DMS53 treated with DMSO at 0.1 percent for 48 hours (cell line): ENCODE results near the gene FCHSD1.

Experiments
- DNase-seq: peaks from one replicate; lab custom pipeline; 2025; ENCODE audit not compliant: unreplicated experiment; lab: John Stamatoyannopoulos, UW

FCHSD1 gene

DNA sequence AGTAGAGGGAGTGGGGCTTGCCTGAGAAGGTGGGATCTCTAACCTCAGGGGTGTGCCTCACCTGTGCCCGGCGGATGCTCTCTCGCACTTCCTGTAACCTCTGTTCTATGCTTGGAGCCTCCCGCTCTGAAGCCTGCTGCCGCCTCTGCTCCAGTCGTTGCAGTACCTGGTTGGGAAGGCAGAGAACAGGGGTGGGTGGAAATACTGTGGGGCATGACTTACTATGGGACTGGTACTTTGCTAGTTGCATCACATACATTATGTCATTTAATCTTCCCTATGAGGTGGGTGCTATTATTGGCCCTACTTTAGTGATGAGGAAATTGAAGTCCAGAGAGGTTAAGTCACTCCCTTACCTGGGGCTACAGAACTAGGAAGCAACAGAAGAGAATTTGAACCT is 5.2 kb downstream of the FCHSD1 start:
- DNase-seq, result no peak

- DNase-seq, result no peak
Observed at GRCh38 chr5:141641634-141642267, 9.5 kb downstream of the FCHSD1 start.

GRCh38 chr5:141640698-141641097 is 10.5 kb downstream of the FCHSD1 start:
- DNase-seq, result no peak

DNA sequence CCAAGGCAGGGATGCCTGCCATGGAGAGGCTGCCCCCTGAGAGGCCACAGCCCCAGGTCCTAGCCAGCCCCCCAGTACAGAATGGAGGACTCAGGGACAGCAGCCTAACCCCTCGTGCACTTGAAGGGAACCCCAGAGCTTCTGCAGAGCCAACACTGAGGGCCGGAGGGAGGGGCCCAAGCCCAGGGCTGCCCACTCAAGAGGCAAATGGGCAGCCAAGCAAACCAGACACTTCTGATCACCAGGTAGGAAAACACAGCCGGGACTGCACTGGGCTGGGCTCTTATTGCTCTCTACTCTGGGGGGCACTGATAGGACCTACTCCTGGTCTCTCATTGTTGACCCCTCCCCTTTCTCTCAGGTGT is 11.2 kb downstream of the FCHSD1 start:
- no peak for DNase-seq

DNA sequence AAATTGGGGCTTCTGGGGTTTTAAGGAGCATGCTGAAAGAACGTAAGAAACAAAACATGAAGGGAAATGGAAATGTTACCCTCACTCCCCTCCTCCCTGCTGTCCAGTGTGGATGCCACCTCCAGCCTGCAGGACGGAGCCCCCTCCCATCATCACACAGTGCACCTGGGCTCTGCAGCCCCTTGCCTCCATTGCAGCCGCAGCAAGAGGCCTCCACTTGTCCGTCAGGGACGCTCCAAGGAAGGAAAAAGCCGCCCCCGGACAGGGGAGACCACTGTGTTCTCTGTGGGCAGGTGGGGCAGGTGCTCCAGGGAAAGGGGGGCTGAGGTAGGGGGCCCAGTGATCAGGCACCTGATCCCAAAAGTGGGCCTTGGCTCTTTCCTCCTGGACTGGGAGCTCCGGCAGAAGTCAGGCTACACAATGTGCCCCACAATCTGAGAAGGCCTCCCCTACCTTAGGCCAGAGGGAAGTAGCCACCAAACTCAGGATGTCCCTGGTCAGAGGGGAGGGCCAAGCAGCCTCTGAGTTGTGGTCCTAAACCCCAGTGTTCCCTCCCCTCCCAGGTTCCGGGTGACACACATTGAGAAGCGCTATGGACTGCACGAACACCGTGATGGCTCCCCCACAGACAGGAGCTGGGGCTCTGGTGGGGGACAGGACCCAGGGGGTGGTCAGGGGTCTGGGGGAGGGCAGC is 11.7 kb downstream of the FCHSD1 start:
- DNase-seq, result no peak

GRCh38 chr5:141638771-141639170 is 12.4 kb downstream of the FCHSD1 start:
- no peak for DNase-seq

- peak; percentile 32 for DNase-seq
Observed at GRCh38 chr5:141637767-141638419, 13.3 kb downstream of the FCHSD1 start.

DNA sequence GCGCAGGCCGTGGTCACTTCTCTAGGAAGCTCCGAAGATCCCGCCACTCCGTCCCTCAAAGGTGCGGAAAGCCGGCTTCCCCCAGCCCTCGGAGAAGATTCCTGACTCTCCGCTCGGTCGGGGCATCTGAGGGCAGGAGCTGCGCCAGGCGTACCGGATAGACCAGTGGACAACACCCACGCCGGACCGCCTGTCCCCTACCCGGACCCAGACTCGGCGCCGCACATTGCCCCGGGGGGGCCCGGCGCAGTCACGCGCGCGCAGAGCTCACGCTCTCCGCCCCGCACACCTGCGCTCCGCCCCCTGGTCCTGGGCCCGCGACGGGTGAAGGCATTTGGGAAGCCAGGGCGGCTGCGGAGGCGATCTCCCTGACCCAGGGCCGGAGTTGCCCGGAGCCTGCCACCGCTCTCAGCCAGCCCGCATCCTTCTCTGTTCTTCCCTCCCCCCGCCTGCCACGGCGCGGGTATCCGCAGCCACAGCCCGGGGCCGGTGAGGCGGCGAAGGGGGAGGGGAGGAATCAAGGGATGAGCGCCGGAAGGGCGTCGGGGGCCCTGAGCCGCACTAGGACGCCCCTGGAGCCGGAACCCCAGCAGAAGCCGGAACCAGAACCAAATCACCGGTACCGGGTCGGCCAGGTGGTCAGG is 14.0 kb downstream of the FCHSD1 start:
- DNase-seq, result peak; percentile 31

DNA sequence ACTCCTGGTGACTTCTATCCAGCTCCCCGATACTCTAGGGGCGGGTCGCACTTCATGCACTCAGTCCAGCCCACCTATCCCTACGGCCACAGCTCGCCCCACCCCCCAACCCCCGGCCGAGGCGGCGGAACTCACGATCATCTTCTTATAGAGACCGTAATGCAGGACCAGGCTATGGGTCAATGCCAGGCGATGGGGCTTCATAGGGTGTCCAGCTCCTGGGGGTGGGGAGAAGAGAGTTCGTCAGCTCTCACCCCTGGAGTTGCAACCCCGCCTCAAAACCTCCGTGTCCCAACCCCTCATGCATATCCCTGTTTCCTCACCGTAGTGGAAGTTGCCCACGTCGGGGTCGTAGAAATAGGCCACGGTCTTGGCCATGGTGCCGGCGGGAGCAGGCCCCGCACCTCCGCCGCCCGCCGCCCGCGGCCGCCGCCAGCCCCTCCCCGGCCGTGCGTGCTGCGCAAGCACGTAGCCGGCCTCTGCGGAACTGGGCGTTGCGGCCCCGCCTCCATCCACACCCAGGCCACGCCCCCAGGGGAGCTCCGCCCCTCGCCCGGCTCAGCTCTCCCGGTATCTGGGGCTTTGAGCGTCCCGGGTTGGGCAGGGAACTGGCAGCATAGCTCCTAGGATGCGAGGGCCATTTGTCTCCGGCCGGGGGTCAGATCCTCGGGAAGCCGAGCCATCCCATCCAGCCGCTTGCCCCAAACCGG is 14.7 kb downstream of the FCHSD1 start, which contains the start of the genes HDAC3 and RELL2:
TSS of gene HDAC3 (minus strand) at position 437 of the 710 bp plus-strand sequence. CDS start at position 378, 59 bp downstream.
TSS of gene RELL2 (plus strand) at position 585 of the 710 bp plus-strand sequence. CDS start 1,229 bp downstream, outside the sequence.
- peak; percentile 78 for DNase-seq

- DNase-seq, result no peak
Observed at GRCh38 chr5:141636106-141636412, 15.2 kb downstream of the FCHSD1 start.

DNA sequence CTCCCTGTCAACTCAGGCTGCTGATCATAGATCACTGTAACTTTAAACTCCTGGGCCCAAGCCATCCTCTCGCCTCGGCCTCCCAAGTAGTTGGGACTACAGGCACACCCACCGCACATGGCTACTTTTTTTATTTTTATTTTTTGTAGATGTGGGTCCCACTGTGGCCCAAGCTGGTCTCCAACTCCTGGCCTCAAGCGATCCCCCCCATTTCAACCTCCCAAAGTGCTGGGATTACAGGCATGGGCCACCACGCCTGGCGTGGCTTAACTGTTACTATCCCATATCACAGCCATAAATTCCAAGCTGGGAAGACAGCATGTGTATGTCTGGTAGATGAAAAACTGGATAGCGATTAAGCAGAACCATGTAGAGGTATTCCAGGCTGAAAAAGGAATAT is 15.6 kb downstream of the FCHSD1 start:
- no peak for DNase-seq

DNA sequence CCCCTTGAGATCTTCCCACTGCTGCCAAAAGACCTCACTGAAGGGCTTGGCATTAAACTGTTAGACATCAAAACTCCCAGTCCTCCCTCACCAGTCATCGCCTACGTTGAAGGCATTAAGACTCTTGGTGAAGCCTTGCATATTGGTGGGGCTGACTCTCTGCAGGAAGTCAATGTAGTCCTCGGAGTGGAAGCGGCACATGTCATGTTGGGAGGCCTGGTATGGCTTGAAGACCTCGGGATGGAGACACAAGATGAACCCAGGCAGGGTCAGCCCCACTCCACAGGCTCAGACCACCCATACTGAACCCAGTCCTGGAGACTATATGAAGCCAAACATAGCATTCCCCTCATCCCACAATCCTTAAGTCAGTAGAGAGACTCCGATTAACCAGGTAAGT is 16.5 kb downstream of the FCHSD1 start:
- DNase-seq, result no peak

DNA sequence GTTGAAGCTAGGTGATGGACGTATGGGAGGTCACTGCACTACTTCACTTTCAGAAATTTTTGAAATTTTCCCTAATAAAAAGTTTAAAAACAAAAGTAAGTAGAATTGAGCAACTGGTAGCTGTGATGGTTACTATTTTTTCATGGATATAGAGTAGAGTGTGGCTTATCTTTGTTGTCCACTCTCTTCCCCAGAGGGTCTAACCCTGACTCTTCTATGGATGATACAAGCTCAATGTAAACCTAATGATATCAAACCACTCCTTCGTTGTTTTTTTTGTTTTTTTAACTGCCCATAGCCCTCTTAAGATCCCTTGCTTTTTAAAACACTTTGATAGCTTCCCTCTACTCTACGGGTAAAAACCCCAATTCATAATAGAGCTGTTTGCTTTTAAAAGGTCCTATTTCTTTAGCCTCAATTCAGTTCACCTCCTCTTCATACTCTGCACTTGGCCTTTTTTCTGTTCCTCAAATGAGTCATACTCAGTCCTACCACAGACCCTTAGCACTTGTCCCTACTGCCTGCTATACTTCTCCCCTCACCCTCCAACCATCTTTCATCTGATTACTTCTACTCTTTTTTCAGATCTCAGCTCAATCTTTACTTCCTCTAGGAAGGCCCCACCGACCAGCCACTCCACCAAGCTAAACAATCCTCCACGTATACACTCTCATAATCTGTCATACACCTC is 17.2 kb downstream of the FCHSD1 start:
- DNase-seq, result no peak

- no peak for DNase-seq
Observed at GRCh38 chr5:141632650-141633049, 18.6 kb downstream of the FCHSD1 start.

GRCh38 chr5:141630570-141631140 is 20.6 kb downstream of the FCHSD1 start:
- no peak for DNase-seq

- DNase-seq, result no peak
Observed at GRCh38 chr5:141628175-141628788, 22.9 kb downstream of the FCHSD1 start.

GRCh38 chr5:141623611-141624010 is 27.6 kb downstream of the FCHSD1 start:
- DNase-seq, result no peak

DNA sequence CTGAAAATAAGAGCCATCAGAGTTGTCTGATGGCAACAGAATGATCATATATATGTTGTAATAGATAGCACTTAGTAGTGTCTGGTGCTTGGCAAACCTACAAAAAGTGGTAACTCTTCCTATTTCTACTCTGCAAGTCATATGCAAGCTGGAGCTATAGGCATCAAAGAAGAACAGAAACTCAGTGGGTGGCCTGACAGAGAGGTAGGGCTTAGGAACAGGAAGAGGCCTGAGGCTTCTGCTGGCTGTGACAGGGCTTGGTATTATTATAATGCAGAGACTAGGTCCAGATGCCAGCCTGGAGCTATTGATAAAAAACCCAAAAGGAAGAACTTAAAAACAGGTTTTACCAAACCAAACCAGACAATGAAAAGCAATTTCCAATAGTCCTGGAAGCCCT is 28.0 kb downstream of the FCHSD1 start:
- DNase-seq, result no peak

DNA sequence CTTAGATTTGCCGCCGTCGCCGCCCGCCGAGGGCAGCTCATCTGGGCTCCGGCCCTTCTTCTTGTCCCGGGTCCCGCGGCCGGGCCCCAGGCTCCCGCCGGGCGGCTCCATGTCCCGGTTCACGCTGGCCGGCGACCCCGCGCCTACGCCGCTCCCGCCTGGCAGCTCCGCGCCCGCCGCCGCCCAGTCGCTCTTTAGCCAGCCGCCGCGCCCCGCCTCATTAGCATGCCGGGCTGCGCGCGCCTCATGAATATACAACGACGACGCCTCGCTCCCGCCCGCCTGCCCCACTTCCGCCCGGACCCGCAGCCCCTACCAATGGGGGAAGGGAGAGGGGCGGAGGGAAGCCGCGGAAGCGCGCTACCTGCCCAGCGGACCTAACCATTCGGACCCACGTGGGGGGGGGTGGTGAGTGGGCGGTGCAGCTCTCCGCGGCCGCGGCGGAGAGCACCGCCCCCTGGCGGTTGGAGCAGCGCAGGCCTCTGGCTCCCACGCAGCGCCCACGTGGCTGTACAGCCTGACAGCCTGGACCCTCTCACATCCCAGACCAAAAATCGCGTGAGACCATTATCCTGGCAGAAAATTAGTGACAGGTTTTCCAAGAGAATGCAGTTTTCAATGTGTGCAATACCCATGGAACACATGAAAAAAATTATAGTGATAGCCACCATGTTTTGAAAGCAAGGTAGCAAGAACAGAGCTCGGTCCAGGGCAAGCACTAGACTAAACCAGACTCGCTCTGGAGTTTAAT is 32.2 kb downstream of the FCHSD1 start, which contains the start of gene DIAPH1:
TSS of gene DIAPH1 (minus strand) at position 197 of the 751 bp plus-strand sequence. CDS start at position 111, 86 bp downstream.
- peak; percentile 94 for DNase-seq
